GM21528 (cell line): ENCODE results near the gene C4orf33.
"Not testable (repeated sequence)": the region's sequence is repeated elsewhere in the genome, so short reads cannot be mapped to it uniquely, and the experiment has no call there.

Source experiments
- ATAC-seq: cut with Tn5 transposase; IDR thresholded peaks from one replicate; pipeline ENCODE4 v1.9.1; 2021; ENCODE audit warnings: mild to moderate bottlenecking, moderate library complexity; ENCODE audit not compliant: unreplicated experiment, low FRiP score

Gene C4orf33

DNA sequence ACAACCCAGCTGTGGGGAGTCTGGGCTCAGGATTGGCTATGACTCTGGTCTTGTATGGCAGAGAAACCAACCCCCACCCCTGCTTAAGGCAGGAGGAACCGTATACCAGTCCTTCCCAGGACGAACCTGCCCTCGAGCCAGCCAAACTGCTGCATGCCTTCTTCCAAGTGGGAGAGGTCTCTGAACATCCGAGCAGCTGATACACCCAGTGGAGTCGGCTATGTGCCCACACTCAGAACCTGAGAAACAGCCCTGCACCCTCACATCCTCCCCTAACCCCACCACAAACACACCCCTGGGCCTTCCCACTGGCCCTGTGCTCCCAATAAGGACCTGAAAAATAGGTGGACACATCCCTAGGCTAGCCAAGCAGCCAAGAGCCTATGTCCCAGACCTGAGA lies 21.8 kb downstream of the C4orf33 start:
- no peak for ATAC-seq

DNA sequence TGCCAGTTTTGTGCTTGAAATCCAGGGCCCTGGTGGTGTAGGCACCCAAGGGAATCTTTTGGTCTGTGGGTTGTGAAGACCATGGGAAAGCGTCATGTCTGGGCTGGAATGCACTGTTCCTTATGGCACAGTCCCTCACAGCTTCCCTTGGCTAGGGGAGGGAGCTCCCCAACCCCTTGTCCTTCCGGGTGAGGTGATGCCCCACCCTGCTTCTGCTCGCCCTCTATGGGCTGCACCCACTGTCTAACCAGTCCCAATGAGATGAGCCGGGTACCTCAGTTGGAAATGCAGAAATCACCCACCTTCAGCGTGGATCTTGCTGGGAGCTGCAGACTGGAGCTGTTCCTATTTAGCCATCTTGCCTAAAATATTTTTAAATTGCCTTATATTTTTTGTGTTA lies 30.7 kb downstream of the C4orf33 start:
- ATAC-seq: not testable (repeated sequence)

DNA sequence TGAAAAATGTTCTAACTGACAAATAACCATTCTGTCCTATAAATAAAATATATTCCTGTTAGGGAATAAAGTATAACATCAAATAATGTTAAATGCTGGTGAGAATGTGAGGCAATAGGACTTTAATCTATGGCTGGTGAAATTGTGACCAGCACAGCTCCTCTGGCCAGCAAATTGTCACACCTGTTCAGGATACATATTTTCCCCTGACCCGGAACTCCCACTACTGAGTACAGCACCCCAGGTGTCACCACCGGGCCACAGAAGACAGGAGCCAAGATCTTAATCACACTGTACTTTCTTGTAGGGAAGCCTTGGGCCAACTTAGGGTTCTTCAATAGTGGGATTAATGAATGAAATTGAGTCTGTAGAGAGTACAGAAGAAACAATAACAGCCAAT lies 33.2 kb downstream of the C4orf33 start:
- no peak for ATAC-seq

DNA sequence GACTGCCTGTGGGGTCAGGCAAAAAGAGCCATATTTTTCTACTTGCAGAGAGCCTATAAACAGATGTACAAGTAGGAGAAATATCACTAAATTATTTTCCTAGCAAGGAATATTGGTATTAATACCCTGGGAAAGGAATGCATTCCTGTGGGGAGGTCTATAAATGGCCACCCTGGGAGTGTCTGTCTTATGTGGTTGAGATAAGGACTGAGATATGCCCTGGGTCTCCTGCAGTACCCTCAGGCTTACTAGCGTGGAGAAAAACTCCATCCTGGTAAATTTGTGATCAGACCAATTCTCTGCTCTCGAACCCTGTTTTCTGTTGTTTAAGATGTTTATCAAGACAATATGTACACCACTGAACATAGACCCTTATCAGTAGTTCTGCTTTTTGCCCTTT lies 35.4 kb downstream of the C4orf33 start:
- ATAC-seq: no peak

DNA sequence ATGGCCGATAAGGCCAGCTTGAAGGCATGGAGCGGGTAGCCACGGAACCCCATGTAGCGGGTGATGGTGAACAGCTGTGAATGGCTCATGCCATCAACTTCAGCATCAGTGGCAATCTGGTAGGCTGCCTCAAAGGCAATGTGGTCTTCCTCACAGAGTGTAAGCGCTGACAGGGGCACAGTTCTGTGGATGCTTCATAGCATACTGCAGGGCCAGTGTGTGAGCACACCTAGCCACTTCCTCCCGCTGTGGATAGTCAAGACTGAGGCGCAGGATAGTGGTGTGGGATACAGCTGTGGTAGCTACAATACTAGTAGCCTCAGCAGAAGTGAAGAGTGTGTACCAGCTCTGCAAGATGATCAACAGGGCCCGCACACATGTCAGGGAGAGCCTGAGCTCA lies 40.5 kb downstream of the C4orf33 start:
- ATAC-seq: no peak

DNA sequence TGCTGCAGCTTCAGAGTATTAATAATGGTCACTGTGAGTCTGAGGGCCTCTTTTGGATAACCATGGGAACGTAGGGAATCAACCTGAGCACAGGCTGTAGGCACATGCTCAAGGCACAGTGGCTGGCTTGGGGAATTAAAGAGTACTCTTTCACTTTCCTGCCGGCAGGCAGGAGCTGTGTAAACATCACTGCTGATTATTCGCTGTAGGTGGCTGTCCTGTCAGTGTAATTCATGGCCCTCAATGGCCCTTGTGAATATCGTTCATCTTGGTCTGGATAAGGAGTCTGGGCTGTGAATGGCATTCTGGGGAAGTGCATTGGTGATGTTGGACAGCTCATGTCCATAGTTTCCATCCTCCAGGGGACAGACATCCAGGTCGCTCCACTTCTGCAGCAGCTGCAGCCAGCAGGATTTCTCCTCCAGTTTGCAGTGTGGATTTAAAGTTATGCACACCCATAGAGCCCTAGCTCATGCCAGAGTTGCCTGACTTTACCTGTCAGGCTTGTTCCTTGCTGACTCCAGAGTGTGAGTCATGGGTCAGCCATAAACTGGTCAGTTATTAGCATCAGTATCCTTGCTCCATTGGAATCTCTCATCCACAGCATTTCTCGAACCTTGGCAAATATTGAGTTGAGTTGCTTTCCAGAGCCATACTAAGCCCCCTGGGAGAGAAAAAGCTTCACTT lies 43.0 kb downstream of the C4orf33 start:
- no peak for ATAC-seq

DNA sequence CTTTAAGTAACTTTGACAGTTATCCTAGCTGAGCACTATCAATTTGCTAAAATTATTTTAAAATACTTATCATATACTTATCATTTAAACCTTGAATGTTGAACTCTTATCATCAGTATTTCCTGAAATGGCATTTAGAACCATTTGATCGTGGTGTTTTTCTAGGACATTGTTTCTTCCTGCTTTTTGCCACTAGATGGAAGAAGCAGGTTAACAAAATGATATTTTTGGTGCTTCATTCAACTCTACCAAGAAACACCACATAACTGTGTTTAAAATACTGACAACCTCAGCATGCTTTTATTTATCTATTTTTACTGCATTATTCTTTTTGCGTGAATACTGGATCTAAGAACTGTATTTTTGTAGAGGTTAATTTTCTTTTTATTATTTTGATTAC lies 44.6 kb downstream of the C4orf33 start:
- ATAC-seq: no peak

DNA sequence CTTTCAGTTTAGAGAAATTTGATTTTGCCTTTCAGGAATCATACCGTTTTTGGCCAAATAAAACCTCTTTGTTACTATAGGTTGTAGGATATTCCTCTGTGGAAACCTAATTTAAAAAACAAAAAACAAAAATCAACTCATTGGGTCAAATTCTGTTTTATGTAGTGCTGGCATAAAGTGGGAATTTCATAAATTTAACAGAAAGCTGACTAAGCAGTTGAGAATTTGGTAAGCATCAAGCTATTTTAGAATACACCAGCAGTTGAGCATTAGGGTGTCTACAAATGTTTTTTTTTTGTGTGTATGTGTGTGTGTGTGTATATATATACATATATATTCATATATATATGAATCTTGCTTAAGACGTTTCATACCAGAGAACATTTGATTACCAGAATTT lies 47.4 kb downstream of the C4orf33 start:
- no peak for ATAC-seq

DNA sequence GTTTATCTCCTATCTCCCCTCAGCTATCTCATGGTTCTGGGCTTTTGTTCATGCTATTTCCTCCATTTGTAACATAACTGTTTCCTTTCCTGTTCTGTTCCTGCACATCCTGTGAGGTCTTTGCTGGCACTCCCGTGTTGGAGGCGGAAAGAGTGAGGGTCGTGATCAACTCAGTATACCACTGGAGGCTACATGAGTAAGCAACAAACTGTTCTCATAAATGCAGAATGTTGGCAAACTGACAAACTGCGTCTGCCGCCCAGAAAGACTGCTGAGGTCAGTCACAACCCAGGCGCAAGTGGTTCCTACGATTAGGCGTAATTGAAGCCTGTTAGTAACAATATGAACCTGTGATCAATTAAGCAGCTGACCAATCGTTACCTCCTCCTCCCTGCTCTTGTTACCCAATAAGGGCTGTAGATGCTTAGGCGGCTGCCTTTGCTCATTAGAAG lies 48.8 kb downstream of the C4orf33 start:
- no peak for ATAC-seq

DNA sequence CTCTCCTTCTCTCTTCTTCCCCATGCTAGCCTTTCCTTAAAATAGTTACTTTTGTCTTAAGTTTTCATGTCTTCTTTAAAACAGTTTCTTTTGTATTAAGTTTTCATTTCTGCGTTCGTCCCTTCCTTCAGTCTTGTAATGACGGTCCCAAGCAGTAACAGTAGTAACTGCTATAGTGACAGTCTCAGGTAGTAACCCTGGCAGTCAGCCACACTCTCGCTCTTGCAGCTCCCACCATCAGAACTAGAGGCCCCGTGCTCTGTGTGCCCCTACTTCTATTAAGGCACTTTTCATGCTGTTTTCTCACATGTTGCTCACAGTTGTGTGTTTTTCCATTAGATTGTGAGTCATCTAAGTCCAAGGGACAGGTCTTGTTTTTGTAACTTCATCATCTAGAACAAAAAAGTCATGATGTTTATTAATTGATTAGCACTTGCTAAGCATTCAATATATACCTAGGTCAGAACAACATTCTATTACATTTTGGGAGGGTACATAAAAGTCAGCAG lies 49.3 kb downstream of the C4orf33 start:
- ATAC-seq: no peak

DNA sequence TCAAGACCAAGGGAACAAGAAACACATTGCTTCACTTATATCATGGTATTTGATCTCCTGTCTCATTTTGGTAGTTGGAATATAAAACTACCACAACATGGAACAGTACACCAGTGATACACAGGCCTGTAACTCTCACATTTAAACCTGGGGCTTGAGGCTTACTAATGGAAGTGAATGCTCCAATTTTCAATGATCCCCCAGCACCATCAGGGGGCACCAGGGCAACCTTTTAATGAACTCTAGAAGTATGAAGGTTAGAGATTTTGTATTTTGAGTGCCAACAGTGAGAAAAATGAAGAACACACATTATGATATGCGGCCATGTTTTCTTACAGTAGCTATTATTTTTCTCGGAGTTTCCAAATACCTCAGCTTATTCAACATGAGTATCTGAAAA lies 50.7 kb downstream of the C4orf33 start:
- no peak for ATAC-seq

DNA sequence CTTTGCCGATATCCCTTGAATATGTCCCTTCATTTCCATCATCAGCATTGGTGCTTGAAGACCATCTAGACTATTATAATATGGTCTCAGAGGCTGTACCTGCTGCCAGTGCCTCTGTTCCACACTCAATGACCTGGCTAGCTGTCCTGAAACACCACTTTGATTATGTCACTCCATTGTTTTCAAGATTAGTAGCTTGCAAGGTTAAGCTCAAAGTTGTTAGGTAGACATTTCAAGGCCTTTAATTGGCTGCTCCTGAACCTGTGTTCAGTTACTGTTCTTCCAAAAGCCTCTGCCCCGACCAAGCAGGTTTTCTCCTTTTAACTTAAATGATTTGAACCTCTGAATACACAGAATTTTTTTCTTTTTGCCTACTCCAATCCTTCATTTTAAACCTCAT lies 52.9 kb downstream of the C4orf33 start:
- no peak for ATAC-seq

DNA sequence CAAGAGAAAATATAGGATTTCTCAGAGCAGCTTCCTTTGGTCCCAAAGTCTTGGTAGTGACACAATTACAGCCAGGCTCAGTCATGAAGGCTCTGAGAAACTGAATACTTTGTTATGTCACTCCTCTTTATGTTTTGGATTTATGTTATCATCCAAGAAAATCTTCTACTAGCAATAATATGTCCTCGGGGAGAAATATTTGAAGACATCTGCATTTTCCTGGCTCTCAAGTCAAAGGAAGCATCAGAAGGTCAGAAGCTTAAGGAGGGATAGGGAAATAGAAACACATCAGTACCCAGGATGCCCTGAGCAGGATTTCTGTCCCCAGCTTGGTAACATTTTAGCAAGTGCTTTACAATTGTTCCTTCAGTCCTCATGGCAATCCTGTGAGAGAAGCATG lies 54.0 kb downstream of the C4orf33 start:
- ATAC-seq: no peak

DNA sequence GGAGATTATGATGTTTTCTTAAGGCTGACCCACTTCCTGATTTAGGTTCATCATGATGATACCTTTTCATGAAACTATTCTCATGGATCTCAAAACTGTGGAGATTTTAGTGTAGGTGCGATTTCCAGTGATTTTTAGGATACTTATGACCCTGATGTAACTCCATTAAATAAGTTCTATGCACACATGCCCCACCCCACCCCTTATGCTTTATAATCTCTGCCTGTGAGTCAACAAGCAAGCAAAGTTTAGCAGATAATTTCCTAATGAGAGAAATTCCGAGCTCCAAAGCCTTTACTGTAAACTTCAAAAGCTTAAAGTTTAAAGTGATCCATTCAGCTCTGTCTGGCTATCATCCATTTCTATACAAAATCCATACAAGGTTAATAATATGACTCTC lies 56.4 kb downstream of the C4orf33 start:
- no peak for ATAC-seq

DNA sequence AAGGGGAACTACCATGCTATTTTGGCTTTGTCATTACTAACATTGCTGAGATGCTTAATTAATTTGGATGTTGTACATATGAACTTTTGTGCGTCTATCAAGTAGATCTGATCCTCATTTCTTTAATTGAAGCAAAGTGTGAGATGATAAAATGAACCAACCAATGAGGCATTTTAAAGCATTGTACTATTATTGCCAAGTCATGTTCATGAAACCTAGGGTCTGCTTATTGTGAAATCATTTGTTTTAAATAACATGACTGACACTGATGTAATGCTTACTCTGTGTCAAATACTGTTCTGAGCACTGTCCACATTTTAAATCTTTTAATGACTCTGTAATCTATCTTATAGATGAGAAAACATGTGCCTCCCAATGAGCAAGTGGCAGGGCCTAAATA lies 57.7 kb downstream of the C4orf33 start:
- ATAC-seq: no peak

DNA sequence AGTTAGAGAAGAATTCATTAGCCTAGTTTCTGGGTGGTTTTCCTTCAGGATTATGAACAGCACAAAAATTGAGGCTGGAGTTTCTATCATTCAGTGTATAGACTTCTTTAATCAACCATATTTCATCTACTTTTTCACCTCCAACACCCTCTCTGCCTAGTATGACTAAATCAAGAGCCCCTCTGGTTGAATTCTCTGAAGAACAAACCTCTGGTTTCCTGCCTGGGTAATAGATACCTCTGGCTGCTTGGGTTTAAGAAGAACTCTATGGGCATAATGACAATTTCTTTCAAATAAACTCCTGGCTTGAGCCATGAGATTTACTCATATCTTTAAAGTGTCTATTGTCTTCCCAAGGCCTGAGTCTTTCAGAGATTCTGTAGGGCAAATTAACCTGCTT lies 66.5 kb downstream of the C4orf33 start:
- ATAC-seq: no peak

DNA sequence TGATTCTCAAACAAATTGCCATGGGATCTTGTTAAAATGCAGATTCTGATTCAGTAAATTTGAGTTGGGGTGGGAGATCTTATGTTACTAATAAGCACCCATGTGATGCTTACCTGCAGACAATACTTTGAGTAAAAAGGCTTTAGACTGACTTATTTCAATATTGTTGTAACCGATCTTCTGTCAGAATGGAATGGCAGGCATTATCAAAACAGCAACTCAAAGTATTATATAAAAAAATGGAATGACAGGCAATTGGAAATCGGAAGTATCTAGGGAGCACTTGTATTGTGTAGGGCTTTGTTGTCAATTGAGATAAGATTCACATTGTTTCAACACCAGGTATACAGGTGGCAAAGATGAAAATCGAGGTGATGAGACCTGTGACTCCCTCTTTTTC lies 67.5 kb downstream of the C4orf33 start:
- ATAC-seq: no peak

DNA sequence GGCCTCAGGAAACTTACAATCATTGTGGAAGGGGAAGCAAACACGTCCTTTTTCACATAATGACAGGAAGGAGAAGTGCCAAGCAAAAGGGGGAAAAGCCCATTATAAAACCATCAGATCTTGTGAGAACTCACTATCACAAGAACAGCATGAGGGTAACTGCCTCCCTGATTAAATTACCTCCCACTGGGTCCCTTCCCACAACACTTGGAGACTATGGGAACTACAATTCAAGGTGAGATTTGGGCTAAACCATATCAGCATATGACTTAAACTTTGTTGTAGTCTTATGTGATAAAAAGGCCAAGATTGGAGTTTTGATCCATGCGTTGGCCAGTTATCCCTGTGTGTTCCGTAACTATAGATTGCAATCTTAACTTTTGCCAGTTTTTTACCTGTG lies 68.3 kb downstream of the C4orf33 start:
- ATAC-seq: no peak
